Activated CD4-positive, alpha-beta T cell treated with anti-CD3 and anti-CD28 coated beads for 48 hours (primary cell): ENCODE data around the gene CASP8AP2.
"Not testable (repeated sequence)": the region's sequence is repeated elsewhere in the genome, so short reads cannot be mapped to it uniquely, and the experiment has no call there.

Experiments
- DNase-seq: peaks from one replicate; pipeline ENCODE4 v3.0.0-alpha.2; 2020

The CASP8AP2 gene

GRCh38 chr6:89888871-89889270, 59.2 kb downstream of the CASP8AP2 start:
- DNase-seq = no peak

GRCh38 chr6:89890845-89891528, 61.3 kb downstream of the CASP8AP2 start:
- not testable (repeated sequence) for DNase-seq

DNA sequence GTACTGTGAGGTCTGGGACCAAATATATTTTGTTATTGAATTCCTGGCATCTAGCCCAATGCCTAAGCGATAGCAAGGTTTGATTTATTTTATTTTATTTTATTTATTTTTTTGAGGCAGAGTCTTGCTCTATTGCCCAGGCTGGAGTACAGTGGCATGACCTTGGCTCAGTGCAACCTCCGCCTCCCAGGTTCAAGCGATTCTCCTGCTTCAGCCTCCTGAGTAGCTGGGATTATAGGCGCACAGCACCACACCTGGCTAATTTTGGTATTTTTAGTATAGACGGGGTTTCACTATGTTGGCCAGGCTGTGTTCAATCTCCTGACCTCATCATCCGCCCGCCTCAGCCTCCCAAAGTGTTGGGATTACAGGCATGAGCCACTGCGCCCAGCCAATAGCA, 62.9 kb downstream of the CASP8AP2 start:
- DNase-seq = not testable (repeated sequence)

- DNase-seq = no peak
These were observed 64.5 kb downstream of the CASP8AP2 start, which contains the start of gene GJA10 for GRCh38 chr6:89894169-89894568. GJA10 (plus strand) TSS chr6:89894469; CDS start chr6:89894469, 0 bp downstream.

GRCh38 chr6:89895276-89895874, 65.7 kb downstream of the CASP8AP2 start:
- DNase-seq = peak; percentile 17

GRCh38 chr6:89910001-89910901, 80.6 kb downstream of the CASP8AP2 start:
- DNase-seq = not testable (repeated sequence)

DNA sequence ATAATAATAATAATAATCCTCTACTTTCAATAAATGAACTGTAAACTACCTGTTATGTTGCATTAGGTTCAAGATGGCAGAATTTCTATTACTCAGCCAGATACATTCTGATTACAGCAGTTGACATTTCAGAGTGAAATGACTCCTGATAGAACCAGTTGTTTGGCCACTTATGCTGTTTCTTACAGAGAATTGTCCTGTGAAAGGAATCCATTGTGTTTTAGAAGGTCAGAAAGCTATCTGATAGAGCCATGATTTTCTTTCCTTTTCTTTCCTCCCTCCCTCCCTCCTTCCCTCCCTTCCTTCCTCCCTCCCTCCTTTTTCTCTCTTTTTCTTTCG, 81.2 kb downstream of the CASP8AP2 start:
- no peak for DNase-seq

DNA sequence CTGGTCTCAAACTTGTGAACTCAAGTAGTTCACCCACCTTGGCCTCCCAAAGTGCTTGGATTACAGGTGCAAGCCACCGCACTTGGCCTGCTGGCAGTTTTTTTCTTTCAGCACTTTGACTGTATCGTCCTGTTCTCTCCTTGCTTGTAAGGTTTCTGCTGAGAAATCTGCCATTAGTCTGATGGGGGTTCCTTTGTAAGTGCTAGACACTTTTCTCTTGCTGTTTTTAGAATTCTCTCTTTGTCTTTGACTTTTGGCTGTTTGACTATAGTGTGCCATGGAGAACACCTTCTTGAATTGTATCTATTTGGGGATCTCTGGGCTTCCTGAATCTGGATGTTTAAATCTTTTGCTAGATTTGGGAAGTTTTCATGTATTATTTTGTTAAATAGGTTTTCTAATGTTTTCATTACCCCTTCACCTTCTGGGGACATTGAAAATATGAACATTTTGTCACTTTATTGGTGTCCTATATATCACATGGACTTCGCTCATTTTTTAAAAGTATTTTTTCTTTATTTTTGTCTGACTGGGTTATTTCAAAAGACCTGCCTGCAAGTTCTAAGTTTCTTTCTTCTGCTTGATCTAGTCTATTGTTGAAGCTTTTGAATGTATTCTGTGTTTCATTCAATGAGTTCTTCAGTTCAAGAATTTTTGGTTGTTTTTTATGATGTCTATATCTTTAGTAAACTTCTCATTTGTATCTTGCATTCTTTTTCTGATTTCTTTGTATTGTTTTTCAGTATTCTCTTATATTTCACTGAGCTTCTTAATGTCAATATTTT, 86.6 kb downstream of the CASP8AP2 start:
- DNase-seq = no peak

GRCh38 chr6:89917216-89917615, 87.5 kb downstream of the CASP8AP2 start:
- no peak for DNase-seq

- DNase-seq = no peak
These were observed 88.2 kb downstream of the CASP8AP2 start for GRCh38 chr6:89917801-89918366.
